22Rv1 (cell line): ENCODE results near the gene SLC6A13.

Experiments
- H3K27ac ChIP-seq: fragments of 450-650 bp; 2 replicates; pipeline ENCODE4 v1.5.1; 2017
- ZFX ChIP-seq: fragments of 450-650 bp; IDR thresholded peaks from 2 replicates; pipeline ENCODE4 v1.6.1; 2017; ENCODE audit warnings: antibody characterized with exemption, borderline replicate concordance
- TF ChIP-seq, protein P1 (sequence below): fragments of 450-650 bp; IDR thresholded peaks from 2 replicates; pipeline ENCODE4 v1.5.1; 2017; ENCODE audit warnings: mild to moderate bottlenecking

The SLC6A13 gene

DNA sequence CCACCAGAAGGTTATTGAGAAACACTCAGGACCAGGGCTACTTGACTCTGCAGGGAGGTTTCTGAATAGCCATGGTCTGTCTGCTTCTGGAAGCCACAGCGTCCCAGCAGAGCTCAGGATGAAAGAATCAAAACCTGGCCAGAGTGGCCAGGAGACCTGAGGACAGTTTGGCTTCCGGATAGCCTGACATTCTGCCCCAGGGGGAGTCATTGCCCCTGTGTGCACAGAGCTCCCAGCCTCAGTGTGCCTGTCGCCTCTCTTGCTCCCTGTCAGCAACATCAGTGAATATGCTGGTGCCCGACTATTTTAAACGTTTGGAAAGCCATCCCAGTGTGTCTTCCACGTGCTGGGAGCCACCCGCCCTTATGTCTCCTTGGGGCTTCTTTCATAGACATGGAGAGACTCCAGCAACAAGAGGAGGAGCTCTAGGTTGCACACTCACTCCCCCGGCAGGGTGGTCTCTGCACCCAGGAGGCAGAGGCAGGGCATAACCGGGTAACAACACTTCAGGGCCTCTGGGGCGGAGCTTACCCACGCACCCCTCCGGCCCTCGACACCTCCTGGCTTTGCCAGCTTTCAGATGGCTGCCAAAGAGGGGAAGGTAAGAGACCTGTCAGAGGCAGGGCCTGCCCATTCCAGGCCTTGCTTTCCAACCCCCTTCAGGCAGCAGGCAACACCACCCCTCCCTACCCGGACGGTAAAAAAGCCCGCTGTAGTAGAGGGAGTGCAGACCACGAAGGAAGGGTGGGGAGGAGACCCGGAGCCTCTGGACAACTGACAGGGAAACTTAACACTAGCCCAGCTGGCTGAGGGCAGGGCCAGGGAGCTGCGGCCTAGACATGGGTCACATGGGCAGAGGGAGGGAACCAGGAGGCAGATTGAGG is 29.7 kb downstream of the SLC6A13 start:
- no peak for TF ChIP-seq ZFX
- TF ChIP-seq, protein P1, sequence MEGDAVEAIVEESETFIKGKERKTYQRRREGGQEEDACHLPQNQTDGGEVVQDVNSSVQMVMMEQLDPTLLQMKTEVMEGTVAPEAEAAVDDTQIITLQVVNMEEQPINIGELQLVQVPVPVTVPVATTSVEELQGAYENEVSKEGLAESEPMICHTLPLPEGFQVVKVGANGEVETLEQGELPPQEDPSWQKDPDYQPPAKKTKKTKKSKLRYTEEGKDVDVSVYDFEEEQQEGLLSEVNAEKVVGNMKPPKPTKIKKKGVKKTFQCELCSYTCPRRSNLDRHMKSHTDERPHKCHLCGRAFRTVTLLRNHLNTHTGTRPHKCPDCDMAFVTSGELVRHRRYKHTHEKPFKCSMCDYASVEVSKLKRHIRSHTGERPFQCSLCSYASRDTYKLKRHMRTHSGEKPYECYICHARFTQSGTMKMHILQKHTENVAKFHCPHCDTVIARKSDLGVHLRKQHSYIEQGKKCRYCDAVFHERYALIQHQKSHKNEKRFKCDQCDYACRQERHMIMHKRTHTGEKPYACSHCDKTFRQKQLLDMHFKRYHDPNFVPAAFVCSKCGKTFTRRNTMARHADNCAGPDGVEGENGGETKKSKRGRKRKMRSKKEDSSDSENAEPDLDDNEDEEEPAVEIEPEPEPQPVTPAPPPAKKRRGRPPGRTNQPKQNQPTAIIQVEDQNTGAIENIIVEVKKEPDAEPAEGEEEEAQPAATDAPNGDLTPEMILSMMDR = no peak
- no peak overlapping the region for H3K27ac ChIP-seq

DNA sequence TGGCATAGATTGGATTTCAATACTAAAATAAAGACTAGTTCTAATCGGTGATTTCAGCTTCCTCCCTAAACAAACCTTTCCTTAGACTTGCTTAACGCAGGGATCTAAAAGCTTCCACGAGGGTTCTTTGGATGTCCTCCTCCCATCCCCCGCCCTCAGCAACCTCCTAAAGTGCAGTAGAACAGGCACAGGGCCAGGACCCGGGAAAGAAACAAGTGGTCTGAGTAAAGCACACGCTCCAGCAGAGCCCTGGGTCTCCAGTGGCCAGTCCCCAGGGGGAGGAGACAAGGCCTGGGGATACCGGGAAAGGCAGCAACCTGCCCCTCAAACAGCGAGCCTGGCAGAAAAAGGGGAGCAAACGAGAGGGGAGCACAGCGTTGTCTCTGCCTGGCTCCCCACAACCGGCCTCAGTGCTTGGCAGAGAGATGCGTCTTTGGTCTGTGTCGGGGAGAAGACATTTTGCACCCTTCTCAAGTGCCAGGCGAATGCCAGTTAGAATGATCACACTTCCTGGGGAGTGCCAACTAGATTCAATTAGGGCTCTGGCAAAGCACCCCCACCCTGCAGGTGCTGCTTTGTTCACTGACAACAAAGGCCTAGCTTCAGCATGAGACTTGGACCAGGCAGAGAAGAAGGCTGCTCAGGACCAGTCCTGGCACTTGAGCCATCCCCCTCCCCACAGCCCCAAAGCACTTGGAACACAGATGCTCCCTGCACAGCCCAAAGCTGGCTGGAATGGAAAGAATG is 31.5 kb downstream of the SLC6A13 start:
- TF ChIP-seq ZFX = no peak
- TF ChIP-seq, protein P1 = no peak
- no peak overlapping the region for H3K27ac ChIP-seq

DNA sequence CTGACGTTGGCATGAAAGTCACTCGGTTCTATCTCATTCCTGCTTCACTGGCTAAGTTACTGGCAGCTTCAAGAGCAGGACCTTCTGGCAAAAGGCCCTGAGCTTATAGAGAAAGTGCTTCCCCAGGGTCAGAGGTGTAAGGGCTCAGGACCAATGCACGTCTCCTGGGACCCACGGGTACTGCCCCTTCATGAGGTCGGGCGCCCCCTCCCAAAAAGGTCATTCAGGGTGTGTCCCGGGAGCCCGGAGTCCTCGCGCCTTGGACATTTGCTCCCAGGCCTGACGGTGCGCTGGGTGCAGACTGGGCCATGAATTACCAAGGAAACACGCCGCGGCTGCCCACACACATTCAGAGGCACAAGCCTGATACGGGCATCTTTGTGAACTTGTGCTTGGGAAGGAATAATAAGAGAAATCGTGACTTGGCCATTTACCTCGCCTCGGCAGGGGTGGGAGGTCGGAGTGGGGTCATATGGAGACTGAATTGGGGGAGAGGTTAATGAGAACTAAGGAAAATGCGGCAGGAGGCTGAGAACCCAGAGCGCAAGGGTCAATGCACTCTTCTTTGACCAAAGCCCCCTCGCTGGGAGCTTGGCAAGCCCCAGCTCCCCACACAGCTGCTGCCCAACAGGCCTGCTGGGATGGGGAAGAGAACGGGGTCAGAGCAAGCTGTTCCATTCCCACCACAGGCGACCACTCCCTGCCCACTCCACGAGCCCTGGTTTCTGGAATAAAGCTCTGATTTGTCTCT is 33.0 kb downstream of the SLC6A13 start:
- no peak overlapping the region for H3K27ac ChIP-seq
- no peak for TF ChIP-seq ZFX
- TF ChIP-seq, protein P1 = no peak

DNA sequence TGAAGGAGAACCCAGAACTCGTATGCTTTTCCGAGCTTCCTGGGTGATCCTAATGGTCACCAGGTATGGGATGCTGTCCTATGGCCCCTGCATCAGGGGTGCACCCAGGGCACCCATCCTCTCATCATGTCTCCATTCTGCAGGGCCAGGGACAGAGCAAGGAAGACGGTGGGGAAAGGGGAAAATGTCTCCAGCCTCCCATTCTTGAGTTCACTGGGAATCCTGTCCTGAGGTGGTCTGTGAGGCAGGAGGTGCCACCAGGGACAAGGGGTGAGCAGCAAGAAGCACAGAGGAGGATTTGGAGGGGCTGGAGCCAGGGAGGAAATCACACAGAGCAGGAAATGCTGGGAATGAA is 33.8 kb downstream of the SLC6A13 start:
- no peak overlapping the region for H3K27ac ChIP-seq
- no peak for TF ChIP-seq ZFX
- TF ChIP-seq, protein P1 = no peak

DNA sequence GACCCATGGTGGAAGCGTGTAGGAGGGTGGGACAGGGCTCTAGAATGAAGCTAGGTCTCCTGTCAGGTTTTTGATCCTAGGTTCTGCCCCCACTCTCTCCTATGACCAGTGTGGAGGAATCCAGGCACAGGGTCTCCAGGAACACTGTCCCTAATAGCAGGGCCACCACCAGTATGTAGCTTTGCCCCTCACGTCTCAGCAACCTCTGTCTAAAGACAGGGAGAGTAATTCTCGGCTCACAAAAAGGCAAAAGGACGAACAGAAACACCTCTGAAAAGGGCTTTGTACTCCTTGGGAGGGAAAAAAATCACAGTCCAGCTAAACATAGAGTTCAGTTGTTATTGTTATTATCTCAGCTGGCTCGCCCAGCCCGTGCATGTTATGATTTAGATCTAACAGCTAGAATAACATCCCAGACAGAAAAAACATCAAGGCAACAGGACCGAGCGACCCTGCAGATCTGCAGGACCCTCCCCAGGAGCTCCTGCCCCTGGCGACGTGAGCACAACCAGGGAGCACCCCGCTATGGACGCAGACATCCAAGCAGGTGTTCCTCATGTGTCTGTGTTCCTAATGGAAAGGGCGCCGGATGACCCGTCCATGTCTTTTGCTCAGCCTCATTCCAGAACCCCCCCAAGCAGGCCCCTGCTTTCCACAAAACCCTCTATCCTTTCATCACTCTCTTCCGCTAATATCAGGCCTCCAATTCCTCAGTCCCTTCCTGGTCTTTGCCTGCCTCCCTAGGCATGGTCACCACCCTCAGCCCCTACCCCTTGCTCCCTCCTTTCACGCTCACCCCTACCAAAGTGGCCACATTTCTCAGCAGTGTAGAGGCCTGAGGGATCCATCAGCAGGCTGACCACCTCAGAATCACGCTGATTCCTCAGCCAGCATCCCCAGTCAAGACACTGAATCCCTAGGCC is 34.5 kb downstream of the SLC6A13 start:
- TF ChIP-seq, protein P1 = no peak
- no peak for TF ChIP-seq ZFX
- no peak overlapping the region for H3K27ac ChIP-seq

DNA sequence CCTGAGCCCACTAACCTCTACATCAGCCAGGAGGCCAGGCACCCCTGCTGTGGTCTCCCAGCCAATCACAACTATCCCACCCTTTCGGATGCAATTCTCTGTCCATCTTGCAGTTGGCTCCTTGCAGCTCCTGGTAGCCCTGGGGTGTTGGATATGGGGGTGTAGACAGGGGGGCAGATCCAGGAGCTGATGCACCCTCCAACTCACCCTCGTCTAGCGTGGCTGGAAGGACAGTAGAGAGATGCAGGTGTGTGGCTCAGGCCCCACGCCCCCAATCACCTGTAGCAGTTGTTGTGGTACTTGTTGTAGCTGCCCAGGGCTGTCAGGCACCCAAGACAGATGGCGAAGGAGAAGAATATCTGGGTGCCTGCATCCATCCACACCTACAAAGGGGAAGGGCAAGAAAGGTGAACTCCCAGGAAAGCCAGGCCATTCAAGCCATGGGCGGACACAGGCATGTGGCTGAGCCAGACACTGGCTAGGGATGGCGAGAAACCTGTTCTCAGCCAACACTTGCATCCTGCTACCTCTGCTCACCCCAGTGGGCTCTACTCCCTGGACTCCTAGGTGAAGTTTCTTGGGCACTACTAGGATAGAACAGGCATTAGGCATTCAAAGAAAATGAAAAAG is 35.2 kb downstream of the SLC6A13 start:
- no peak overlapping the region for H3K27ac ChIP-seq
- TF ChIP-seq, protein P1 = no peak
- TF ChIP-seq ZFX = no peak
